ENCODE measurements around the gene ERBB3.

DNA sequence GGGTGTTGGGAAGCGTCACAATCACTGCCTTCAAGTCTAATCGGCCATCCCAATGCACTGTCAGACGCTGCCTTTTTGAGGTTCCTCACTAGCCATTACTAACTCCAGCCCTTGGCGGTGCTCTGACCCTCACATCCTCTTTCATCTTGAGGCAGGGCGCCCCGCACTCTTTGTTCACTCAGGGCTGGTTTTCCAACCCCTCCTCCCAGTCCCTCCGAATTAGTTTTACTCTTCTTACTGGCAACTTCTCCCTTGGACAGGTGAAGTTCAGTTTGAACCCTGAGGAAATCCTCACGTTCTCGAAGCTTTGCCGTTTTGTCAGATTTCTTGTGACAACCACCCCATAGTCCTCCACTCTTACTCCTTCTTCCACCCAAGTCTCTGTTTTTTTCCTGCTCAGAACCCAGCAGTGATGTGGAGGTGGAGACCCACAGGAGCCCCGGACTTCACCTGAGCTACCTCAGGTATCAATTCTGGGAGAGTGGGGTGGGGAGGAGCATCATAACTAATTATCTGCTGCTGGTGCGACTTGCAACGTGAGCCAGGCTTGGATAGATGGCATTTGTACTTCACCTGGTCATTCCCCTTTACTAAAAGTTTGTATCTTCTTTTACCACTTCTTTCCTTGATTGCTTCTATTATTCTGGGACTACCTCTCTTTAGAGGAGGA, 38.9 kb downstream of the ERBB3 start:
- TF ChIP-seq POLR2A (IDR thresholded peaks at IDR 0.05; ENCODE audit: low read depth), result no peak
- TF ChIP-seq, protein P1, sequence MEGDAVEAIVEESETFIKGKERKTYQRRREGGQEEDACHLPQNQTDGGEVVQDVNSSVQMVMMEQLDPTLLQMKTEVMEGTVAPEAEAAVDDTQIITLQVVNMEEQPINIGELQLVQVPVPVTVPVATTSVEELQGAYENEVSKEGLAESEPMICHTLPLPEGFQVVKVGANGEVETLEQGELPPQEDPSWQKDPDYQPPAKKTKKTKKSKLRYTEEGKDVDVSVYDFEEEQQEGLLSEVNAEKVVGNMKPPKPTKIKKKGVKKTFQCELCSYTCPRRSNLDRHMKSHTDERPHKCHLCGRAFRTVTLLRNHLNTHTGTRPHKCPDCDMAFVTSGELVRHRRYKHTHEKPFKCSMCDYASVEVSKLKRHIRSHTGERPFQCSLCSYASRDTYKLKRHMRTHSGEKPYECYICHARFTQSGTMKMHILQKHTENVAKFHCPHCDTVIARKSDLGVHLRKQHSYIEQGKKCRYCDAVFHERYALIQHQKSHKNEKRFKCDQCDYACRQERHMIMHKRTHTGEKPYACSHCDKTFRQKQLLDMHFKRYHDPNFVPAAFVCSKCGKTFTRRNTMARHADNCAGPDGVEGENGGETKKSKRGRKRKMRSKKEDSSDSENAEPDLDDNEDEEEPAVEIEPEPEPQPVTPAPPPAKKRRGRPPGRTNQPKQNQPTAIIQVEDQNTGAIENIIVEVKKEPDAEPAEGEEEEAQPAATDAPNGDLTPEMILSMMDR (IDR thresholded peaks at IDR 0.05), result no peak
